ENCODE data around the gene DDR2. TPM values are rescaled to one million over a fixed set of nuclear protein-coding genes. Genes with fewer than 3 reads are reported as not detected.

The DDR2 gene
- total RNA-seq, 1 donor from 2014 or later: 0.09 TPM

- Mint-ChIP-seq H3K4me1 (no peaks in the 10 kb centered on the region), H3K27me3 (peaks cover 9% of the 10 kb centered on the region), H3K9me3 (no peaks in the 10 kb centered on the region), H3K4me3 (no peak overlapping the region), H3K36me3 (ENCODE audit: low read depth) (no peaks in the 10 kb centered on the region), H3K27ac (no peak overlapping the region)
- POLR2A ChIA-PET: no interaction called here
- ATAC-seq (ENCODE audit: low read depth) (no peak), DNase-seq (no peak)
- intact Hi-C loops (cut with micrococcal nuclease): no loop called here
- TF ChIP-seq, protein P1, sequence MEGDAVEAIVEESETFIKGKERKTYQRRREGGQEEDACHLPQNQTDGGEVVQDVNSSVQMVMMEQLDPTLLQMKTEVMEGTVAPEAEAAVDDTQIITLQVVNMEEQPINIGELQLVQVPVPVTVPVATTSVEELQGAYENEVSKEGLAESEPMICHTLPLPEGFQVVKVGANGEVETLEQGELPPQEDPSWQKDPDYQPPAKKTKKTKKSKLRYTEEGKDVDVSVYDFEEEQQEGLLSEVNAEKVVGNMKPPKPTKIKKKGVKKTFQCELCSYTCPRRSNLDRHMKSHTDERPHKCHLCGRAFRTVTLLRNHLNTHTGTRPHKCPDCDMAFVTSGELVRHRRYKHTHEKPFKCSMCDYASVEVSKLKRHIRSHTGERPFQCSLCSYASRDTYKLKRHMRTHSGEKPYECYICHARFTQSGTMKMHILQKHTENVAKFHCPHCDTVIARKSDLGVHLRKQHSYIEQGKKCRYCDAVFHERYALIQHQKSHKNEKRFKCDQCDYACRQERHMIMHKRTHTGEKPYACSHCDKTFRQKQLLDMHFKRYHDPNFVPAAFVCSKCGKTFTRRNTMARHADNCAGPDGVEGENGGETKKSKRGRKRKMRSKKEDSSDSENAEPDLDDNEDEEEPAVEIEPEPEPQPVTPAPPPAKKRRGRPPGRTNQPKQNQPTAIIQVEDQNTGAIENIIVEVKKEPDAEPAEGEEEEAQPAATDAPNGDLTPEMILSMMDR (IDR thresholded peaks at IDR 0.05): no peak
- CTCF ChIA-PET: no interaction called here
Observed at GRCh38 chr1:162689745-162690671, 57.7 kb downstream of the DDR2 start.

DNA sequence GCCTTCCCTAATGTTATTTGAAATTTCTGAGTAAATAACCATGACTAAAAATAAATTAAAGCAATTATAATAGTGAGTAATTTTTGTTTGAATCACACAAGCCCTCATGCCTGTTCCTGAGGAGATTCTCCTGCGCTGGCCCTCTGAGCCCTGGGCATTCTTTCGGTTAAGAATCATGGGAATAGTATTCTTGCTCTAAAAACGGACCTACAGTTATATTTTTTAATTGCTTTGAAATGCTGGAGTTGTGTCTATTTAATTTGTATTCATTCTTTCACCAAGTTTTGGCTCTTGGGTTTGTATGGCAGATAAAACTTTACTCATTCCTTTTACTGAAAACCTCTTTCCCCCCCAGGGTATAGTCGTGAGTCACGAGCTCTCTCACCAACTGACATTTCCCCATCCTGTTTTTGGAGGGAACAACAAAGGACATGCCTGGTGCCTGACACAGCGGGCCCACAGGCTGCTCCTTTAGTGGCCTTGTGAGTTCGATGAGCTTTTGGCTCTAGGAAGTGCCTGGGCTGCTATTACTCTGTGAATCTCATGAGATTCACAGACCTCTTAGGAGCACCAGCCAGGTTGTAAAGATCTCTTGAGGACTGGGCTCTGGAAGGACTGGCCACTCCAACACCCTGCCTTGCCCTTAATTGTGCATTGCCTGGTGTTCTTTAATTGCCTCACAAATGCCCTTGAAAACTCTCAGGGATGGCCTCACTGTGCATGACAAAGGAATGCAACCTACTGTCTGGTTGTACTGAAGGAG is 58.6 kb downstream of the DDR2 start:
- POLR2A ChIA-PET: no interaction called here
- no peak for ATAC-seq (ENCODE audit: low read depth)
- intact Hi-C loops (cut with micrococcal nuclease): no loop called here

GRCh38 chr1:162691999-162692575 is 59.8 kb downstream of the DDR2 start:
- Mint-ChIP-seq H3K36me3 (ENCODE audit: low read depth) (no peaks in the 10 kb centered on the region), H3K27ac (no peak overlapping the region), H3K4me1 (no peaks in the 10 kb centered on the region), H3K4me3 (no peak overlapping the region), H3K9me3 (no peaks in the 10 kb centered on the region), H3K27me3 (peaks cover 11% of the 10 kb centered on the region)
- intact Hi-C loops (cut with micrococcal nuclease): no loop called here
- POLR2A ChIA-PET: no interaction called here
- TF ChIP-seq, protein P1 (IDR thresholded peaks at IDR 0.05): no peak
- ATAC-seq (ENCODE audit: low read depth): no peak
- DNase-seq: no peak
- CTCF ChIA-PET: no interaction called here

More for the DNA sequence above, 58.6 kb downstream of the DDR2 start:
- H3K27ac Mint-ChIP-seq: no peak overlapping the region
- no peak overlapping the region for H3K4me3 Mint-ChIP-seq
- CTCF ChIA-PET: no interaction called here
- no peaks in the 10 kb centered on the region for H3K9me3 Mint-ChIP-seq
- H3K36me3 Mint-ChIP-seq (ENCODE audit: low read depth): no peaks in the 10 kb centered on the region
- peaks cover 10% of the 10 kb centered on the region for H3K27me3 Mint-ChIP-seq
- DNase-seq: no peak
- TF ChIP-seq, protein P1 (IDR thresholded peaks at IDR 0.05): no peak
- no peaks in the 10 kb centered on the region for H3K4me1 Mint-ChIP-seq

DNA sequence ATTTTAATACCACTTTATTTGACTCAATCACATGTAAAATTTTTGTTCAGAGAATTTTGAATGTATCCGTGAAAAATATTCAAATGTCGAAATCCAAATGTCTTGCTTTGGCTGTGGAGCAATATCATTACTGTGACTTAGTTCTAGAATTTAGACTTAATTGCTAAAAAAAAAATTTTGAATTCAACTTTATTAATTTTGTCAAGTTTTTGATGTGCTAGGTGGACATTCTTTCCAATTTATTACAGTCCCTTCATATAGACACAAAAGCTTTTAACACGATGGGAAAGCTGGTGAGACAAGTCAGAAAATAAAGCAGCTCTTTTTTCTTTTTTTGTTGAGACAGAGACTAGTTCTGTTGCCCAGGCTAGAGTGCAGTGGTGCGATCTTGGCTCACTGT is 62.6 kb downstream of the DDR2 start:
- POLR2A ChIA-PET: no interaction called here
- intact Hi-C loops (cut with micrococcal nuclease): no loop called here
- H3K27me3 Mint-ChIP-seq: peaks cover 7% of the 10 kb centered on the region
- no peak overlapping the region for H3K27ac Mint-ChIP-seq
- ATAC-seq (ENCODE audit: low read depth): no peak
- no peaks in the 10 kb centered on the region for H3K4me1 Mint-ChIP-seq
- no peak overlapping the region for H3K4me3 Mint-ChIP-seq
- no peaks in the 10 kb centered on the region for H3K9me3 Mint-ChIP-seq
- TF ChIP-seq, protein P1 (IDR thresholded peaks at IDR 0.05): no peak
- CTCF ChIA-PET: no interaction called here
- DNase-seq: no peak
- H3K36me3 Mint-ChIP-seq (ENCODE audit: low read depth): no peaks in the 10 kb centered on the region

- no peak overlapping the region for H3K4me3 Mint-ChIP-seq
- peaks cover 7% of the 10 kb centered on the region for H3K27me3 Mint-ChIP-seq
- H3K36me3 Mint-ChIP-seq (ENCODE audit: low read depth): no peaks in the 10 kb centered on the region
- TF ChIP-seq, protein P1 (IDR thresholded peaks at IDR 0.05): no peak
- no peak overlapping the region for H3K27ac Mint-ChIP-seq
- H3K9me3 Mint-ChIP-seq: no peaks in the 10 kb centered on the region
- no peak for DNase-seq
- H3K4me1 Mint-ChIP-seq: no peaks in the 10 kb centered on the region
- intact Hi-C loops (cut with micrococcal nuclease): no loop called here
- CTCF ChIA-PET: no interaction called here
- ATAC-seq (ENCODE audit: low read depth): no peak
- POLR2A ChIA-PET: no interaction called here
Observed at GRCh38 chr1:162695687-162696086, 63.4 kb downstream of the DDR2 start.
